Osteocyte (in vitro differentiated cells): ENCODE data around the gene ZNF564. TPM values are rescaled to one million over a fixed set of nuclear protein-coding genes. Genes with fewer than 3 reads are reported as not detected.

Experiments
- DNase-seq: peaks from one replicate; pipeline ENCODE4 v3.0.0; 2021; ENCODE audit warnings: mixed read lengths; ENCODE audit not compliant: unreplicated experiment; ENCODE audit errors: extremely low spot score
- H3K27ac Mint-ChIP-seq: one replicate; pipeline ENCODE4 v1.8.0; 2021; ENCODE audit warnings: mild to moderate bottlenecking, mixed read lengths; ENCODE audit not compliant: unreplicated experiment
- H3K27me3 Mint-ChIP-seq: one replicate; pipeline ENCODE4 v1.8.0; 2021; ENCODE audit warnings: mixed read lengths; ENCODE audit not compliant: unreplicated experiment
- H3K36me3 Mint-ChIP-seq: one replicate; pipeline ENCODE4 v1.8.0; 2021; ENCODE audit warnings: mixed read lengths; ENCODE audit not compliant: unreplicated experiment
- H3K4me1 Mint-ChIP-seq: one replicate; pipeline ENCODE4 v1.8.0; 2021; ENCODE audit warnings: mixed read lengths; ENCODE audit not compliant: unreplicated experiment
- H3K4me3 Mint-ChIP-seq: one replicate; pipeline ENCODE4 v1.8.0; 2021; ENCODE audit warnings: mild to moderate bottlenecking, moderate library complexity, mixed read lengths; ENCODE audit not compliant: unreplicated experiment
- H3K9me3 Mint-ChIP-seq: one replicate; pipeline ENCODE4 v1.8.0; 2021; ENCODE audit warnings: mixed read lengths; ENCODE audit not compliant: unreplicated experiment
- total RNA-seq: library from RNA; stranded (reverse); gene quantifications from 2 replicates; pipeline ENCODE4 v1.2.1, GENCODE V29; 2021
- TF ChIP-seq, protein P1 (sequence below): fragments of 200-600 bp; sonication (generic); IDR thresholded peaks from 2 replicates; pipeline ENCODE4 v1.5.0; 2021; ENCODE audit warnings: antibody characterized with exemption, mild to moderate bottlenecking, moderate library complexity

Gene ZNF564
- total RNA-seq, 1 donor from 2014 or later = 10.7 TPM

DNA sequence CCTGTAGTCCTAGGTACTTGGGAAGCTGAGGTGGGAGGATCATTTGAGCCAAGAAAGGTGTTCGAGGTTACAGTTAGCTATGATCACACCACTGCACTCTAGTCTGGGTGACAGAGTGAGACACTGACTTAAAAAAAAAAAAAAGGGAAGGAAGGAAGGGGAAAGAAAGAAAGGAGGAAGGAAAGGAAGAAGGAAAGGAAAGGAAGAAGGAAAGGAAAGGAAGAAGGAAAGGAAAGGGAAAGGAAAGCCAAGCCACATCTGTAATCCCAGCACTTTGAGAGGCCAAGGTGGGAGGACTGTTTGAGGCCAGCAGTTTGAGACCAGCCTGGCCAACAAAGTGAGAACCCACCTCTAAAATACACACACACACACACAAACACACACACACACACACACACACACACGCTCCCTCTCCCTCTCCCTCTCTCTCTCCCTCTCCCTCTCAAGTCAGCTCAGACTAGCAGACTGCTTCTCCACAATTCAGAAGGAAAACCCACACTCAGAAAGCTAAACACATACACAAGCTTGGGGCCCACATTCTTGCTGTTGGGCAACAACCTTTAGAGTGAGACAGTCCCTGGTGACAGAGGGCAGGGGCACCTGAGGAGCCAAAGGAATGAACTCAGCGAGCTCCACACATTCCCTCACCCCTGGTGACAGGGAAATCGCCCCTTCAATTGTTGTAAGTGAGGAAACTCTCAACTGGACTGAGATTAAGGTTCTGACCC, 69.3 kb downstream of the ZNF564 start:
- Mint-ChIP-seq H3K27me3 (no peaks in the 10 kb centered on the region), H3K9me3 (no peaks in the 10 kb centered on the region), H3K36me3 (no peaks in the 10 kb centered on the region), H3K4me1 (peaks cover 26% of the 10 kb centered on the region), H3K27ac (no peak overlapping the region), H3K4me3 (no peak overlapping the region)
- TF ChIP-seq, protein P1, sequence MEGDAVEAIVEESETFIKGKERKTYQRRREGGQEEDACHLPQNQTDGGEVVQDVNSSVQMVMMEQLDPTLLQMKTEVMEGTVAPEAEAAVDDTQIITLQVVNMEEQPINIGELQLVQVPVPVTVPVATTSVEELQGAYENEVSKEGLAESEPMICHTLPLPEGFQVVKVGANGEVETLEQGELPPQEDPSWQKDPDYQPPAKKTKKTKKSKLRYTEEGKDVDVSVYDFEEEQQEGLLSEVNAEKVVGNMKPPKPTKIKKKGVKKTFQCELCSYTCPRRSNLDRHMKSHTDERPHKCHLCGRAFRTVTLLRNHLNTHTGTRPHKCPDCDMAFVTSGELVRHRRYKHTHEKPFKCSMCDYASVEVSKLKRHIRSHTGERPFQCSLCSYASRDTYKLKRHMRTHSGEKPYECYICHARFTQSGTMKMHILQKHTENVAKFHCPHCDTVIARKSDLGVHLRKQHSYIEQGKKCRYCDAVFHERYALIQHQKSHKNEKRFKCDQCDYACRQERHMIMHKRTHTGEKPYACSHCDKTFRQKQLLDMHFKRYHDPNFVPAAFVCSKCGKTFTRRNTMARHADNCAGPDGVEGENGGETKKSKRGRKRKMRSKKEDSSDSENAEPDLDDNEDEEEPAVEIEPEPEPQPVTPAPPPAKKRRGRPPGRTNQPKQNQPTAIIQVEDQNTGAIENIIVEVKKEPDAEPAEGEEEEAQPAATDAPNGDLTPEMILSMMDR = no peak
- no peak for DNase-seq

DNA sequence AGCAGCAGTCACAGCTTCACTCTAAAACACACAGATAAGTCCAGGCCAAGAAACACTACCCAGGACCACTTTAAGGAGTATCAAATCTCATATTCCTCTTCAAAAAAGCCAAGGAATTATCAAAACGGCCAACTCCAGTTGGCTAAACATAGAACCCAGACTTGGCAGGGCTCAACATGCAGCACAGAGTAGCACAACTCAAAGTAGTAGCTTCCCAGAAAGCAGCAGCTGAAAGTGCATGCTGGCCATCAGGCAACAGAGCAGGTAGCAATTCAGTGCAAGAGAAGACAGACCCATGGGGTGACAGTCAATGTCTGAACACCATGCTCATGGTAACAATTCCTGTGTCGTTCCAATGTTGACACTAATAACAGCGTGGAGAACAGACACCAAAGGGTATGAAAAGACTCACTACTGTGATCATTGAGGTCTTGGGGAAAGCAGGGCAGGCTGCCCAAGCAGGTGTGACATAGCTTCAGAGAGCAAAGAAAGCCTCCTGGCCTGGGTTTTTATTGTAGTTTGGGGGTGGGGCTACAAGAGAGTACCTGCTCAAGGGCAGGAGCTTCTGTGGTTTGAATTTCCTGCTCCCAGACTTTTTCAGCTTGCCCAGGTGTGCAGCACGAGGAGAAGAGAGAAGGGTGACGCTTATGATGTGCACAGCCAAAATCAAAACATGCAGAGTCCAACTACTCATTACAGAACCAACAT, 72.9 kb downstream of the ZNF564 start:
- TF ChIP-seq, protein P1 = no peak
- H3K27me3 Mint-ChIP-seq = no peaks in the 10 kb centered on the region
- H3K27ac Mint-ChIP-seq = no peak overlapping the region
- peaks cover 11% of the 10 kb centered on the region for H3K36me3 Mint-ChIP-seq
- peaks cover 13% of the 10 kb centered on the region for H3K4me1 Mint-ChIP-seq
- peaks cover 14% of the 10 kb centered on the region for H3K9me3 Mint-ChIP-seq
- H3K4me3 Mint-ChIP-seq = no peak overlapping the region
- DNase-seq = no peak

Other genes starting within 250 kb of the ZNF564 start
- 1.4 and 2.3 TPM in 2 replicates for gene ZNF563, start 217.8 kb downstream of the ZNF564 start, total RNA-seq
- gene ZNF442, start 185.8 kb downstream of the ZNF564 start, total RNA-seq = 2.2 and 2.3 TPM in 2 replicates
- gene ZNF799, start 150.2 kb downstream of the ZNF564 start, total RNA-seq = 1.7 and 2.1 TPM in 2 replicates
- gene ZNF443, start 110.5 kb downstream of the ZNF564 start, total RNA-seq = 1.7 and 2.2 TPM in 2 replicates
- 3.4 and 3.9 TPM in 2 replicates for gene ZNF709, start 66.7 kb downstream of the ZNF564 start, total RNA-seq
- 9.2 TPM in 2 replicates for gene ZNF490, start 59.3 kb upstream of the ZNF564 start, total RNA-seq
- 25.0 and 26.1 TPM in 2 replicates for gene ZNF791, start 59.4 kb upstream of the ZNF564 start, total RNA-seq
- 116 and 120 TPM in 2 replicates for gene MAN2B1, start 115.3 kb upstream of the ZNF564 start, total RNA-seq
- gene WDR83, start 115.3 kb upstream of the ZNF564 start, total RNA-seq = 11.4 and 12.4 TPM in 2 replicates
- gene DHPS, start 130.4 kb upstream of the ZNF564 start, total RNA-seq = 64.3 and 68.4 TPM in 2 replicates
- gene GNG14, start 136.5 kb upstream of the ZNF564 start, total RNA-seq = not detected in 2 replicates
- gene FBXW9, start 145.1 kb upstream of the ZNF564 start, total RNA-seq = 10.9 and 11.4 TPM in 2 replicates
- 79.0 and 93.3 TPM in 2 replicates for gene TNPO2, start 172.4 kb upstream of the ZNF564 start, total RNA-seq
- 151 and 160 TPM in 2 replicates for gene TRIR, start 183.2 kb upstream of the ZNF564 start, total RNA-seq
- gene GET3, start 186.0 kb upstream of the ZNF564 start, total RNA-seq = 72.1 and 77.0 TPM in 2 replicates
- not detected in 2 replicates for gene BEST2, start 200.3 kb upstream of the ZNF564 start, total RNA-seq
- 24.6 and 26.8 TPM in 2 replicates for gene HOOK2, start 224.1 kb upstream of the ZNF564 start, total RNA-seq
- gene JUNB, start 240.0 kb upstream of the ZNF564 start, total RNA-seq = 141 and 158 TPM in 2 replicates